Liver (tissue), 9 donors: Measurements from ENCODE around the gene MEAK7. TPM values are rescaled to one million over a fixed set of nuclear protein-coding genes. Genes with fewer than 3 reads are reported as not detected.

Source experiments
- DNase-seq: peaks from one replicate; pipeline ENCODE4 v3.0.0-alpha.2; 2017; ENCODE audit warnings: low spot score
- H3K27ac ChIP-seq, 2 donors: one replicate each; pipeline ENCODE4 v1.7.0; 2013; ENCODE audit warnings: inconsistent platforms in 2 of 2, low read length in 2 of 2, control low read depth in 1 of 2, low read depth in 1 of 2, mild to moderate bottlenecking in 1 of 2
- H3K27me3 ChIP-seq, 4 donors: one replicate each; pipeline versions ENCODE4 v1.6.1 to v1.7.0; 2013; ENCODE audit warnings: low read length in 3 of 4, inconsistent platforms in 1 of 4, mild to moderate bottlenecking in 1 of 4, moderate library complexity in 1 of 4; ENCODE audit not compliant: control insufficient read depth in 4 of 4, insufficient read depth in 4 of 4
- H3K36me3 ChIP-seq, 4 donors: one replicate each; pipeline versions ENCODE4 v1.6.1 to v1.7.0; 2013; ENCODE audit warnings: low read length in 3 of 4, mild to moderate bottlenecking in 3 of 4, low read depth in 1 of 4, moderate library complexity in 1 of 4; ENCODE audit not compliant: control insufficient read depth in 4 of 4, insufficient read depth in 3 of 4
- H3K4me1 ChIP-seq, 4 donors: one replicate each; pipeline versions ENCODE4 v1.6.1 to v1.7.0; 2013; ENCODE audit warnings: low read length in 3 of 4, mild to moderate bottlenecking in 3 of 4, moderate library complexity in 1 of 4; ENCODE audit not compliant: control insufficient read depth in 4 of 4, insufficient read depth in 4 of 4
- H3K4me3 ChIP-seq, 3 donors: one replicate each; pipeline versions ENCODE4 v1.6.1 to v1.7.0; 2013; ENCODE audit warnings: low read length in 3 of 3, control low read depth in 1 of 3, low read depth in 1 of 3, mild to moderate bottlenecking in 1 of 3
- H3K9ac ChIP-seq, 2 donors: one replicate each; pipeline ENCODE4 v1.7.0; 2013; ENCODE audit warnings: low read length in 2 of 2, mild to moderate bottlenecking in 2 of 2, moderate library complexity in 2 of 2, control low read depth in 1 of 2, low read depth in 1 of 2
- H3K9me3 ChIP-seq, 4 donors: one replicate each; pipeline versions ENCODE4 v1.6.1 to v1.7.0; 2013; ENCODE audit warnings: low read length in 3 of 4; ENCODE audit not compliant: control insufficient read depth in 4 of 4
- CTCF ChIP-seq: fragments of 150-350 bp; IDR thresholded peaks from 2 replicates; pipeline ENCODE4 v1.5.1; 2017; ENCODE audit warnings: improper control_type of control experiment, low read depth, low read length; ENCODE audit not compliant: missing input control
- EGR1 ChIP-seq, 2 donors: IDR thresholded peaks; 2 replicates each; pipeline ENCODE4 v1.6.1; 2016 to 2018; ENCODE audit warnings: antibody characterized with exemption in 2 of 2, low read depth in 2 of 2
- FOXA1 ChIP-seq: IDR thresholded peaks from 2 replicates; pipeline ENCODE4 v1.6.1; 2016; ENCODE audit warnings: antibody characterized with exemption
- FOXA2 ChIP-seq: IDR thresholded peaks from 2 replicates; pipeline ENCODE4 v1.6.1; 2016; ENCODE audit warnings: antibody characterized with exemption
- GABPA ChIP-seq, 2 donors: IDR thresholded peaks in 1 of 2; conservative IDR thresholded peaks in 1 of 2; 2 replicates each; pipeline ENCODE4 v1.6.1; 2016; ENCODE audit warnings: antibody characterized with exemption in 2 of 2, mild to moderate bottlenecking in 1 of 2, moderate library complexity in 1 of 2
- HNF4A ChIP-seq, 2 donors: conservative IDR thresholded peaks; 2 replicates each; pipeline ENCODE4 v1.6.1; 2016; ENCODE audit warnings: antibody characterized with exemption in 2 of 2, mild to moderate bottlenecking in 2 of 2
- HNF4G ChIP-seq: IDR thresholded peaks from 2 replicates; pipeline ENCODE4 v1.6.1; 2016; ENCODE audit warnings: antibody characterized with exemption
- JUND ChIP-seq, 2 donors: IDR thresholded peaks; 2 replicates each; pipeline ENCODE4 v1.6.1; 2016; ENCODE audit warnings: antibody characterized with exemption in 2 of 2
- RXRA ChIP-seq, 2 donors: IDR thresholded peaks; 2 replicates each; pipeline ENCODE4 v1.6.1; 2017 to 2018; ENCODE audit warnings: antibody characterized with exemption in 2 of 2, mild to moderate bottlenecking in 1 of 2
- SP1 ChIP-seq: IDR thresholded peaks from 2 replicates; pipeline ENCODE4 v1.6.1; 2018; ENCODE audit warnings: antibody characterized with exemption, mild to moderate bottlenecking
- TAF1 ChIP-seq: conservative IDR thresholded peaks from 2 replicates; pipeline ENCODE4 v1.6.1; 2016; ENCODE audit warnings: antibody characterized with exemption, mild to moderate bottlenecking
- YY1 ChIP-seq: IDR thresholded peaks from 2 replicates; pipeline ENCODE4 v1.6.1; 2016; ENCODE audit warnings: antibody characterized with exemption, mild to moderate bottlenecking
- WGBS: extraction: QIAGEN DNeasy Blood & Tissue Kit; methylation state at CpG from one replicate; pipeline ENCODE4 v1.1.7; 2013; 5-methylcytosine and 5-hydroxymethylcytosine counted together
- polyA plus RNA-seq, 2 donors: library from polyadenylated mRNA; stranded (reverse) in 1 of 2; unstranded in 1 of 2; fragments of 200-250 nt in 1 of 2; fragments of >200 nt in 1 of 2; fragmentation: Nextera tagmentation in 1 of 2; extraction: Ambion mirVana in 1 of 2; gene quantifications; one replicate each; pipeline versions ENCODE4 v1.2.1 to v1.2.3, GENCODE V29; 2013 to 2015
- total RNA-seq, 2 donors: library from RNA; depleted of rRNA; stranded (reverse); fragments of >200 nt; gene quantifications; one replicate each; pipeline ENCODE4 v1.2.3, GENCODE V29; 2014
- TF ChIP-seq, protein P1 (sequence below): IDR thresholded peaks from 2 replicates; pipeline ENCODE4 v1.6.1; 2016; ENCODE audit warnings: antibody characterized with exemption
- donor health status: healthy.
- donor health status: healthy.
- donor health status: healthy.
- donor health status: healthy.
- donor health status: healthy.

The MEAK7 gene
- total and polyA plus RNA-seq, 4 donors: 1.3 to 4.0 (median 2.2) TPM

DNA sequence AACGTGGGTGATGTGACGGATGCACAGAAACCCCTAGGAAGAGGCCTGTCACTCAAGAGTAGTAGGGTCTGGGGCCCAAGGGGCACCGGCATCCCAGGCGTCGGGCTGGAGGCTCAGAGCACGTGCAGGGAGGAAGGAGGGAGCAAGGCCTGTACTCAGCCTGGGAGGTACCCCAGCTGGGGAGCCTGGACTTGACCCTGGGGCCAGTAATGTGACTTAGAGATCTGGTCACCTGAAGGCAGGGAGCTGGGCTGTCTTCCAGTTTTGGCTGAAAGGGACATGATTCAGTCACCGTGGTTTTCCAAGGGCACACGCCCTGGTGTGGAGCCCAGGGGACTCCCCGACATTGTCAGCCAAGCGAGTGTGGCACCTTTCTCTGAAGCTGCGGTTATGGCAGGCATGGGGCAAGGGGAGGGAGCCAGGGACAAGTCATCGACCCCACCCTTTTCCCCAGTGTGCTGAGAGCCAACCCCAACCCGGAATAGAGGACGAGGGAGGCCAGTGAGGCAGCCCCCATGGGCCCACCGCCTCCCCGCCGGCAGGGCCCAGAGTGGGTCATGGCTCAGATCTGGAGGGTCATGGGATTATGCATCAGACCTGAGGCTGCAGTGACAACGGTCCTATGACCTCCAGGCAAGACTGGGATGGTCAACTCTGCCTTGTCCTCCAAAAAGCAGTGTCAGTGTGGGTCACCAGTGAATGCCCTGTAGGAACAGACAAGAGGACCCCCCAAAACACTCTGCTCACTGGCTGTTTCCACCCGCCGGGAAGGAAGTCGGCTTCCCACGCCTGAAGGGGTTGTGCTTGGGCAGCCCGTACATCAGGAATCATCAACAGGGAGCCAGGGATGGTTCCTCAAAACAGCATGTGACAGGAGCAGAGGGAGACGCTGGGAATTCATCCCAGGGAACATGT, 41.9 kb downstream of the MEAK7 start:
- no peaks in the 10 kb centered on the region for H3K27me3 ChIP-seq
- no peaks in the 10 kb centered on the region for H3K36me3 ChIP-seq
- no peak overlapping the region for H3K4me3 ChIP-seq
- 94% methylated on average over 24 of the region's 24 CpGs for WGBS
- no peak for TF ChIP-seq EGR1 (IDR thresholded peaks at IDR 0.05; ENCODE audit: low read depth in 2 of 2)
- TF ChIP-seq RXRA (IDR thresholded peaks at IDR 0.05): no peak
- TF ChIP-seq TAF1: no peak
- no peak for TF ChIP-seq YY1
- TF ChIP-seq CTCF: no peak
- no peak for TF ChIP-seq FOXA1
- TF ChIP-seq, protein P1, sequence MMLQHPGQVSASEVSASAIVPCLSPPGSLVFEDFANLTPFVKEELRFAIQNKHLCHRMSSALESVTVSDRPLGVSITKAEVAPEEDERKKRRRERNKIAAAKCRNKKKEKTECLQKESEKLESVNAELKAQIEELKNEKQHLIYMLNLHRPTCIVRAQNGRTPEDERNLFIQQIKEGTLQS: no peak
- no peak overlapping the region for H3K9ac ChIP-seq
- no peak overlapping the region for H3K27ac ChIP-seq
- no peaks in the 10 kb centered on the region for H3K4me1 ChIP-seq
- H3K9me3 ChIP-seq: peaks cover 0 to 10% (median 1%) of the 10 kb centered on the region in 4 donors
- peak; percentile 24 for DNase-seq

- Histone ChIP-seq H3K4me3 (no peak overlapping the region), H3K27me3 (no peaks in the 10 kb centered on the region), H3K4me1 (no peaks in the 10 kb centered on the region), H3K36me3 (no peaks in the 10 kb centered on the region), H3K27ac (no peak overlapping the region), H3K9ac (no peak overlapping the region), H3K9me3 (peaks cover 0 to 1% (median 0%) of the 10 kb centered on the region in 4 donors)
- 94% methylated on average over 30 of the region's 30 CpGs for WGBS
- TF ChIP-seq GABPA (IDR thresholded peaks at IDR 0.05 in 1 of 2, conservative IDR thresholded peaks at IDR 0.05 in 1 of 2) (no peak), YY1 (no peak), HNF4A (conservative IDR thresholded peaks at IDR 0.05) (no peak), FOXA2 (no peak), HNF4G (no peak), JUND (IDR thresholded peaks at IDR 0.05) (no peak), FOXA1 (no peak), TAF1 (no peak), SP1 (no peak), CTCF (no peak)
- TF ChIP-seq, protein P1: no peak
- peak; percentile 19 for DNase-seq
Measured at GRCh38 chr16:84461413-84462295, 42.8 kb downstream of the MEAK7 start.
